Measurements from ENCODE around the gene CNGA3.

Gene CNGA3

DNA sequence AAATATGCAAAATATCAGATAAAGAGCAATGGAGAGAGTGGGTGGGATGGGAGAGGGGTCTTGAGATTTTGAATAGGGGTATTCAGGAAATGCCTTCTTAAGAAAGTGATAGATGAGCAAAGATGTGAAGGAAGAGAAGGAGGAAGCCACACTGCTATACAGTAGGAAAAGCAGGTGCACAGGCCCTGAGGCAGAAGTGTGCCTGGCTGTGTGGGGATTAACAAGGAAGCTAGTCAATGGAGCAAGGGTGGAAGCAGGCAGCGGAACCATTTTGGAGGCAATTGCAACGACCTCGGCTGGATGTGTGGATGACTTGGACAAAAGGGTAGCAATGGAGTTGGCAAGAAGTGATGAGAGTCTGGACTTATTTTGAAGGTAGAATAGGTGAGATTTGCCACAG, 11.0 kb upstream of the CNGA3 start:
- no peak for TF ChIP-seq ZNF10 (tag by site-specific recombination; IDR thresholded peaks at IDR 0.05)
- no peak for TF ChIP-seq ZBTB8A (tag by site-specific recombination; IDR thresholded peaks at IDR 0.05)
- TF ChIP-seq, protein P1, sequence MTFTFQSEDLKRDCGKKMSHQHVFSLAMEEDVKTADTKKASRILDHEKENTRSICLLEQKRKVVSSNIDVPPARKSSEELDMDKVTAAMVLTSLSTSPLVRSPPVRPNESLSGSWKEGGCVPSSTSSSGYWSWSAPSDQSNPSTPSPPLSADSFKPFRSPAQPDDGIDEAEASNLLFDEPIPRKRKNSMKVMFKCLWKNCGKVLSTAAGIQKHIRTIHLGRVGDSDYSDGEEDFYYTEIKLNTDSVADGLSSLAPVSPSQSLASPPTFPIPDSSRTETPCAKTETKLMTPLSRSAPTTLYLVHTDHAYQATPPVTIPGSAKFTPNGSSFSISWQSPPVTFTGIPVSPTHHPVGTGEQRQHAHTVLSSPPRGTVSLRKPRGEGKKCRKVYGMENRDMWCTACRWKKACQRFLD (tag by site-specific recombination; IDR thresholded peaks at IDR 0.05) = no peak
- no peak for TF ChIP-seq HOXD13 (CRISPR knock-in tag; IDR thresholded peaks at IDR 0.05; ENCODE audit: borderline replicate concordance)
- TF ChIP-seq ZNF624 (tag by site-specific recombination; IDR thresholded peaks at IDR 0.05) = no peak
- no peak for TF ChIP-seq ZNF626 (tag by site-specific recombination; IDR thresholded peaks at IDR 0.05)
- no peak for TF ChIP-seq ZNF121 (tag by site-specific recombination; IDR thresholded peaks at IDR 0.05)
- no peak for TF ChIP-seq ZNF211 (tag by site-specific recombination; IDR thresholded peaks at IDR 0.05; ENCODE audit: low read depth)
- no peak for TF ChIP-seq ZNF555 (tag by site-specific recombination; conservative IDR thresholded peaks at IDR 0.05)
- TF ChIP-seq ZNF777 (tag by site-specific recombination; IDR thresholded peaks at IDR 0.05; ENCODE audit: borderline replicate concordance) = no peak
- TF ChIP-seq ZNF350 (tag by site-specific recombination; IDR thresholded peaks at IDR 0.05) = no peak
- TF ChIP-seq ZNF639 (tag by site-specific recombination; IDR thresholded peaks at IDR 0.05) = no peak
- TF ChIP-seq ZNF473 (tag by site-specific recombination; IDR thresholded peaks at IDR 0.05) = no peak
- no peak for TF ChIP-seq ZNF426 (tag by site-specific recombination; IDR thresholded peaks at IDR 0.05)
- TF ChIP-seq ZNF248 (tag by site-specific recombination; IDR thresholded peaks at IDR 0.05) = no peak
- no peak for TF ChIP-seq ZNF138 (tag by site-specific recombination; IDR thresholded peaks at IDR 0.05; ENCODE audit: borderline replicate concordance)
- no peak for TF ChIP-seq KLF9 (tag by site-specific recombination; IDR thresholded peaks at IDR 0.05; ENCODE audit: low read depth)
- no peak for TF ChIP-seq SP7 (tag by site-specific recombination; IDR thresholded peaks at IDR 0.05)
- TF ChIP-seq ZNF621 (tag by site-specific recombination; IDR thresholded peaks at IDR 0.05) = no peak
- no peaks in the 10 kb centered on the region for H3K36me3 ChIP-seq (ENCODE audit: control insufficient read depth in 2 of 2, insufficient read depth in 1 of 2, low read length in 2 of 2)
- H3K27ac ChIP-seq (ENCODE audit: extremely low read depth, low read depth, low read length) = no peak overlapping the region
- H3K4me1 ChIP-seq (ENCODE audit: control insufficient read depth, insufficient read depth, low read length) = peaks cover 12% of the 10 kb centered on the region
- no peaks in the 10 kb centered on the region for H3K9me3 ChIP-seq (ENCODE audit: control insufficient read depth, insufficient read depth, low read depth, low read length)
- ChIA-PET POLR2A (no interaction called here), CTCF (no interaction called here)
- H3K4me3 ChIP-seq (ENCODE audit: low read depth, low read length) = no peak overlapping the region

GRCh38 chr2:98341241-98341640, 5.0 kb upstream of the CNGA3 start:
- ChIA-PET CTCF (interaction anchor here (0.5 kb wide), 1 partner anchor 71 kb away, joined by 5 read pairs; no protein-coding TSS in a partner anchor), POLR2A (no interaction called here)
- Histone ChIP-seq H3K4me1 (ENCODE audit: control insufficient read depth, insufficient read depth, low read length) (no peaks in the 10 kb centered on the region), H3K27ac (ENCODE audit: extremely low read depth, low read depth, low read length) (no peak overlapping the region), H3K9me3 (ENCODE audit: control insufficient read depth, insufficient read depth, low read depth, low read length) (no peaks in the 10 kb centered on the region), H3K4me3 (ENCODE audit: low read depth, low read length) (no peak overlapping the region), H3K36me3 (ENCODE audit: control insufficient read depth in 2 of 2, insufficient read depth in 1 of 2, low read length in 2 of 2) (no peaks in the 10 kb centered on the region)
- TF ChIP-seq, protein P2, sequence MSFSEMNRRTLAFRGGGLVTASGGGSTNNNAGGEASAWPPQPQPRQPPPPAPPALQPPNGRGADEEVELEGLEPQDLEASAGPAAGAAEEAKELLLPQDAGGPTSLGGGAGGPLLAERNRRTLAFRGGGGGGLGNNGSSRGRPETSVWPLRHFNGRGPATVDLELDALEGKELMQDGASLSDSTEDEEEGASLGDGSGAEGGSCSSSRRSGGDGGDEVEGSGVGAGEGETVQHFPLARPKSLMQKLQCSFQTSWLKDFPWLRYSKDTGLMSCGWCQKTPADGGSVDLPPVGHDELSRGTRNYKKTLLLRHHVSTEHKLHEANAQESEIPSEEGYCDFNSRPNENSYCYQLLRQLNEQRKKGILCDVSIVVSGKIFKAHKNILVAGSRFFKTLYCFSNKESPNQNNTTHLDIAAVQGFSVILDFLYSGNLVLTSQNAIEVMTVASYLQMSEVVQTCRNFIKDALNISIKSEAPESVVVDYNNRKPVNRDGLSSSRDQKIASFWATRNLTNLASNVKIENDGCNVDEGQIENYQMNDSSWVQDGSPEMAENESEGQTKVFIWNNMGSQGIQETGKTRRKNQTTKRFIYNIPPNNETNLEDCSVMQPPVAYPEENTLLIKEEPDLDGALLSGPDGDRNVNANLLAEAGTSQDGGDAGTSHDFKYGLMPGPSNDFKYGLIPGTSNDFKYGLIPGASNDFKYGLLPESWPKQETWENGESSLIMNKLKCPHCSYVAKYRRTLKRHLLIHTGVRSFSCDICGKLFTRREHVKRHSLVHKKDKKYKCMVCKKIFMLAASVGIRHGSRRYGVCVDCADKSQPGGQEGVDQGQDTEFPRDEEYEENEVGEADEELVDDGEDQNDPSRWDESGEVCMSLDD (tag by site-specific recombination; IDR thresholded peaks at IDR 0.05) = no peak
- TF ChIP-seq KLF10 (tag by site-specific recombination; IDR thresholded peaks at IDR 0.05) (no peak), YY2 (tag by site-specific recombination; IDR thresholded peaks at IDR 0.05) (no peak), ZNF629 (tag by site-specific recombination; IDR thresholded peaks at IDR 0.05) (no peak), SETDB1 (IDR thresholded peaks at IDR 0.05; ENCODE audit: insufficient read length, low read length) (no peak), ZNF677 (tag by site-specific recombination; IDR thresholded peaks at IDR 0.05) (no peak), ZNF16 (tag by site-specific recombination; IDR thresholded peaks at IDR 0.05; ENCODE audit: low read depth) (no peak), ZNF121 (tag by site-specific recombination; IDR thresholded peaks at IDR 0.05) (no peak), ZNF423 (tag by site-specific recombination; IDR thresholded peaks at IDR 0.05) (no peak)
- TF ChIP-seq, protein P3, sequence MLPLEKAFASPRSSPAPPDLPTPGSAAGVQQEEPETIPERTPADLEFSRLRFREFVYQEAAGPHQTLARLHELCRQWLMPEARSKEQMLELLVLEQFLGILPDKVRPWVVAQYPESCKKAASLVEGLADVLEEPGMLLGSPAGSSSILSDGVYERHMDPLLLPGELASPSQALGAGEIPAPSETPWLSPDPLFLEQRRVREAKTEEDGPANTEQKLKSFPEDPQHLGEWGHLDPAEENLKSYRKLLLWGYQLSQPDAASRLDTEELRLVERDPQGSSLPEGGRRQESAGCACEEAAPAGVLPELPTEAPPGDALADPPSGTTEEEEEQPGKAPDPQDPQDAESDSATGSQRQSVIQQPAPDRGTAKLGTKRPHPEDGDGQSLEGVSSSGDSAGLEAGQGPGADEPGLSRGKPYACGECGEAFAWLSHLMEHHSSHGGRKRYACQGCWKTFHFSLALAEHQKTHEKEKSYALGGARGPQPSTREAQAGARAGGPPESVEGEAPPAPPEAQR (tag by site-specific recombination; IDR thresholded peaks at IDR 0.05) = no peak
